Ramos (cell line): ENCODE measurements around the gene PTPRK.

ENCODE experiments used
- in situ Hi-C: fragments of 300-500 bp; cut with MboI; formaldehyde crosslinking; loops from one replicate; pipeline ENCODE4 v1.14.3; 2022; ENCODE audit warnings: low sequenced_read_pairs; ENCODE audit not compliant: unreplicated experiment

Gene PTPRK

GRCh38 chr6:128400875-128401274 is 119.5 kb downstream of the PTPRK start:
- in situ Hi-C loops: no loop called here

- in situ Hi-C loops: no loop called here
Observed at GRCh38 chr6:128397996-128398395, 122.4 kb downstream of the PTPRK start.

- in situ Hi-C loops: no loop called here
Observed at GRCh38 chr6:128395596-128395995, 124.8 kb downstream of the PTPRK start.

GRCh38 chr6:128395188-128395587 is 125.2 kb downstream of the PTPRK start:
- in situ Hi-C loops: no loop called here

- in situ Hi-C loops: no loop called here
Observed at GRCh38 chr6:128394167-128394566, 126.2 kb downstream of the PTPRK start.

GRCh38 chr6:128389820-128390534 is 130.4 kb downstream of the PTPRK start:
- in situ Hi-C loops: no loop called here

- in situ Hi-C loops: no loop called here
Observed at GRCh38 chr6:128388380-128388779, 132.0 kb downstream of the PTPRK start.

- in situ Hi-C loops: no loop called here
Observed at GRCh38 chr6:128380891-128381290, 139.5 kb downstream of the PTPRK start.

GRCh38 chr6:128379577-128379976 is 140.8 kb downstream of the PTPRK start:
- in situ Hi-C loops: no loop called here

GRCh38 chr6:128376952-128377503 is 143.4 kb downstream of the PTPRK start:
- in situ Hi-C loops: no loop called here

- in situ Hi-C loops: no loop called here
Observed at GRCh38 chr6:128371136-128371535, 149.3 kb downstream of the PTPRK start.

GRCh38 chr6:128370072-128370471 is 150.3 kb downstream of the PTPRK start:
- in situ Hi-C loops: no loop called here

- in situ Hi-C loops: no loop called here
Observed at GRCh38 chr6:128368213-128368944, 152.0 kb downstream of the PTPRK start.

- in situ Hi-C loops: no loop called here
Observed at GRCh38 chr6:128367437-128367836, 153.0 kb downstream of the PTPRK start.

GRCh38 chr6:128365520-128366160 is 154.8 kb downstream of the PTPRK start:
- in situ Hi-C loops: no loop called here

- in situ Hi-C loops: no loop called here
Observed at GRCh38 chr6:128364766-128365519, 155.5 kb downstream of the PTPRK start.

- in situ Hi-C loops: no loop called here
Observed at GRCh38 chr6:128363020-128363813, 157.2 kb downstream of the PTPRK start.

- in situ Hi-C loops: no loop called here
Observed at GRCh38 chr6:128361378-128361777, 159.0 kb downstream of the PTPRK start.

- in situ Hi-C loops: no loop called here
Observed at GRCh38 chr6:128358244-128358776, 162.1 kb downstream of the PTPRK start.
